SK-N-DZ (cell line): Measurements from ENCODE around the gene NDUFS8.

ENCODE experiments used
- DNase-seq: peaks from one replicate; pipeline ENCODE4 v3.0.0-alpha.2; 2015; ENCODE audit warnings: low spot score
- small RNA-seq, 2 experiments: library from RNA; depleted of rRNA; stranded (forward); fragments of <200 nt; gene quantifications; one replicate each; pipeline ENCODE3, GENCODE V24; 2014

NDUFS8 gene

GRCh38 chr11:68076371-68077042 is 46.0 kb downstream of the NDUFS8 start:
- no peak for DNase-seq

GRCh38 chr11:68077617-68078582 is 47.4 kb downstream of the NDUFS8 start:
- DNase-seq, result no peak

- DNase-seq, result no peak
Observed at GRCh38 chr11:68080860-68081259, 50.4 kb downstream of the NDUFS8 start.

GRCh38 chr11:68081691-68082090 is 51.2 kb downstream of the NDUFS8 start:
- DNase-seq, result no peak

GRCh38 chr11:68082481-68082880 is 52.0 kb downstream of the NDUFS8 start:
- no peak for DNase-seq

GRCh38 chr11:68083517-68083916 is 53.0 kb downstream of the NDUFS8 start:
- DNase-seq, result no peak

Small RNA genes lying within 50 kb of the gene (small RNA-seq; reads per million reads assigned to genes)
- 0.03 to 0.09 reads per million in 2 experiments for gene MIR6753
